Parathyroid adenoma (tissue), 2 donors: ENCODE measurements around the gene CCDC57.

Source experiments
- H2AFZ ChIP-seq: fragments of 300-600 bp; sonication (generic); one replicate; pipeline ENCODE4 v1.7.0; 2017; ENCODE audit warnings: antibody characterized with exemption, mild to moderate bottlenecking
- H3K27ac ChIP-seq: fragments of 300-600 bp; sonication (generic); one replicate; pipeline ENCODE4 v1.7.0; 2017
- H3K27me3 ChIP-seq: fragments of 300-600 bp; sonication (generic); one replicate; pipeline ENCODE4 v1.7.0; 2017; ENCODE audit warnings: low read length; ENCODE audit not compliant: control insufficient read depth, insufficient read depth
- H3K36me3 ChIP-seq: fragments of 300-600 bp; sonication (generic); one replicate; pipeline ENCODE4 v1.7.0; 2017; ENCODE audit warnings: low read length; ENCODE audit not compliant: control insufficient read depth, insufficient read depth
- H3K4me1 ChIP-seq: fragments of 300-600 bp; sonication (generic); one replicate; pipeline ENCODE4 v1.7.0; 2017; ENCODE audit warnings: control low read depth
- H3K4me2 ChIP-seq: fragments of 300-600 bp; sonication (generic); one replicate; pipeline ENCODE4 v1.7.0; 2017; ENCODE audit warnings: low read length
- H3K4me3 ChIP-seq: fragments of 300-600 bp; sonication (generic); one replicate; pipeline ENCODE4 v1.7.0; 2017; ENCODE audit warnings: low read depth, low read length
- H3K79me2 ChIP-seq: fragments of 300-600 bp; sonication (generic); one replicate; pipeline ENCODE4 v1.7.0; 2017; ENCODE audit warnings: control low read depth
- H3K9ac ChIP-seq: fragments of 300-600 bp; sonication (generic); one replicate; pipeline ENCODE4 v1.7.0; 2017; ENCODE audit warnings: mild to moderate bottlenecking
- H3K9me3 ChIP-seq: fragments of 300-600 bp; sonication (generic); one replicate; pipeline ENCODE4 v1.7.0; 2017; ENCODE audit warnings: low read length; ENCODE audit not compliant: control insufficient read depth
- TF ChIP-seq, protein P1 (sequence below): fragments of 300-600 bp; sonication (generic); IDR thresholded peaks from one replicate; pipeline ENCODE4 v1.7.0; 2017; ENCODE audit warnings: antibody characterized with exemption, mild to moderate bottlenecking
- donor health status: primary hyperparathyroidism.

Gene CCDC57

DNA sequence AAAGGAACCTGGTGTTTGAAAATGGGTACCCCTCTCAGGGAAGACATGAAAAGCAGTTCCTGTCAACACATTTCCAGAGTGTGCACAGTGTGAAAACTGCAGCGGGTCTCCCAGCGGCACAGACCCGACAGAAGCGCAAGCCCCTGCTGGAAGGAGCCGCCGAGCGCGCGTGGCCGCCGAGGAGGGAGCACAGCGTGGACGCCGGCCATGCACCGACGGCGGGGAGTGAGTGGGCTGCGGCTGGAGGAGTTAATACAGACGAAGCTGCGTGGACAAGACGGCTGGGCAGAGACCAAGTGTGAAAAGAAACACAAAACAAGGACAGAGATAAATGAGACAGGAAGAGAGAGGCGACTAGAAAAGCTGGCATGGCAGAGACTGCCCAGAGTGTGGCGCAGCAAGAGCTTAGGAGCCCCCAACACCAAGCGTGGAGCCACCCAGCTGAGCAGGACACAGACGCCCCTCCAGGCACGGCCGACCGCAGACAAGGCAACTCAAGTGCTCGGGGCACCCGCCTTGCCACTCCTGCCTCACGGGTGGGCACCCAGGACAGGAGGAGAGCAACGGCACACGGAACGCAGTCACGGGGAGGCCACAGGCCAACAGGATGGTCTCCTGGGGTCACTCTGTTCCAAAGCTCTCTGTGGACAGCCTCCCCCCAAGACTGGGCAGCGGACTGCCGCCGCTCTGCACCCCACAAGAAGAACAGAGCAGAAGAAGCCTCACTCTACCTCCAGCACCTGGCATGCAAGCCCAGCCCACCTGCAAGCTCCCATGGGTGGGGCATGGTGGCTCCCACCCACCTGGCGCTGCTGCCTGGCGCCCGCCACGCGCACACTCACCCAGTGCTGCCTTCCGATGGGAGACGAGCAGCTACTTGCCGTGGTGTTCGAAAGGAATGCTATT lies 32.7 kb upstream of the CCDC57 start:
- no peaks in the 10 kb centered on the region for H3K36me3 ChIP-seq
- no peak overlapping the region for H3K9ac ChIP-seq
- H3K79me2 ChIP-seq, result peaks cover 47% of the 10 kb centered on the region
- no peak overlapping the region for H3K4me2 ChIP-seq
- peaks cover 22% of the 10 kb centered on the region for H3K4me1 ChIP-seq
- TF ChIP-seq, protein P1, sequence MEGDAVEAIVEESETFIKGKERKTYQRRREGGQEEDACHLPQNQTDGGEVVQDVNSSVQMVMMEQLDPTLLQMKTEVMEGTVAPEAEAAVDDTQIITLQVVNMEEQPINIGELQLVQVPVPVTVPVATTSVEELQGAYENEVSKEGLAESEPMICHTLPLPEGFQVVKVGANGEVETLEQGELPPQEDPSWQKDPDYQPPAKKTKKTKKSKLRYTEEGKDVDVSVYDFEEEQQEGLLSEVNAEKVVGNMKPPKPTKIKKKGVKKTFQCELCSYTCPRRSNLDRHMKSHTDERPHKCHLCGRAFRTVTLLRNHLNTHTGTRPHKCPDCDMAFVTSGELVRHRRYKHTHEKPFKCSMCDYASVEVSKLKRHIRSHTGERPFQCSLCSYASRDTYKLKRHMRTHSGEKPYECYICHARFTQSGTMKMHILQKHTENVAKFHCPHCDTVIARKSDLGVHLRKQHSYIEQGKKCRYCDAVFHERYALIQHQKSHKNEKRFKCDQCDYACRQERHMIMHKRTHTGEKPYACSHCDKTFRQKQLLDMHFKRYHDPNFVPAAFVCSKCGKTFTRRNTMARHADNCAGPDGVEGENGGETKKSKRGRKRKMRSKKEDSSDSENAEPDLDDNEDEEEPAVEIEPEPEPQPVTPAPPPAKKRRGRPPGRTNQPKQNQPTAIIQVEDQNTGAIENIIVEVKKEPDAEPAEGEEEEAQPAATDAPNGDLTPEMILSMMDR, result no peak
- no peak overlapping the region for H3K4me3 ChIP-seq
- no peaks in the 10 kb centered on the region for H3K27me3 ChIP-seq
- no peak overlapping the region for H3K27ac ChIP-seq
- H3K9me3 ChIP-seq, result no peaks in the 10 kb centered on the region
- no peak overlapping the region for H2AFZ ChIP-seq

DNA sequence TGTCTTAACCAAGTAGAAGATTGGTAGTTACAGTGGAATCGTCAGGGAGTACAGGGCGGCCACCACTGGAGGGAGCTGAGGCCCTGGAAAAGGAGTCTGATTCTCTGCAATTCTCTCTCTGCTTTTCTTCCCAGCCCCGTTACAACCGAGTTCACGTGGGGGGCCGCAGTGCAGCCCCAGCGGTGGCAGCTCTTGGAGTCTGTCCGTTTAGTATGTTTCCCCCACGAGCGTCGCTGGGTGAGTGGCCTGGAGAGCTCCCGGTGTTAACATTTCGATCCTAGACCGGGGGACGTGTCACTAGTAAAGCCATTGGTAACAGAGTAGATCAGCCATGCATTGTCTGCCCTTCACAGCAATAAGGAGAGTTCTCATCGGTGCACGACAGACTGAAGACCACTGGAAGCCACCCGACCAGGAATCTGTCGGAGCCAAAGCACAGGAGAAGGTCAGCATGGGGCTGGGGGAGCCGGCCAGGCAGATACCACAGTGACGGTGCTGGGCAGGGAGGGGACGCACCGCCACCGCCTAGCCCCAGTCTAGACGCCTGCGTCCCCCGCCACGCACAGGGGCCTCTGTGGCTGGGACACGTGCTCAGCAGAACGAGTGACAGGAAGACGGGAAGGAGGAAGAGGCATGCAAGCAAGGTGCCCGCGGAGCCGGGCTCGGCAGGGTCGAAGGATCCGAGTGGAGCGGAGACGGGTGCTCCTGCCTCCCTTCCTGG lies 31.9 kb upstream of the CCDC57 start:
- no peak overlapping the region for H3K4me2 ChIP-seq
- no peak overlapping the region for H3K27ac ChIP-seq
- H3K79me2 ChIP-seq, result peaks cover 39% of the 10 kb centered on the region
- no peak overlapping the region for H2AFZ ChIP-seq
- no peak overlapping the region for H3K9ac ChIP-seq
- H3K36me3 ChIP-seq, result no peaks in the 10 kb centered on the region
- TF ChIP-seq, protein P1, result peak; percentile 39
- H3K9me3 ChIP-seq, result no peaks in the 10 kb centered on the region
- H3K4me1 ChIP-seq, result peaks cover 22% of the 10 kb centered on the region
- H3K4me3 ChIP-seq, result no peak overlapping the region
- no peaks in the 10 kb centered on the region for H3K27me3 ChIP-seq

DNA sequence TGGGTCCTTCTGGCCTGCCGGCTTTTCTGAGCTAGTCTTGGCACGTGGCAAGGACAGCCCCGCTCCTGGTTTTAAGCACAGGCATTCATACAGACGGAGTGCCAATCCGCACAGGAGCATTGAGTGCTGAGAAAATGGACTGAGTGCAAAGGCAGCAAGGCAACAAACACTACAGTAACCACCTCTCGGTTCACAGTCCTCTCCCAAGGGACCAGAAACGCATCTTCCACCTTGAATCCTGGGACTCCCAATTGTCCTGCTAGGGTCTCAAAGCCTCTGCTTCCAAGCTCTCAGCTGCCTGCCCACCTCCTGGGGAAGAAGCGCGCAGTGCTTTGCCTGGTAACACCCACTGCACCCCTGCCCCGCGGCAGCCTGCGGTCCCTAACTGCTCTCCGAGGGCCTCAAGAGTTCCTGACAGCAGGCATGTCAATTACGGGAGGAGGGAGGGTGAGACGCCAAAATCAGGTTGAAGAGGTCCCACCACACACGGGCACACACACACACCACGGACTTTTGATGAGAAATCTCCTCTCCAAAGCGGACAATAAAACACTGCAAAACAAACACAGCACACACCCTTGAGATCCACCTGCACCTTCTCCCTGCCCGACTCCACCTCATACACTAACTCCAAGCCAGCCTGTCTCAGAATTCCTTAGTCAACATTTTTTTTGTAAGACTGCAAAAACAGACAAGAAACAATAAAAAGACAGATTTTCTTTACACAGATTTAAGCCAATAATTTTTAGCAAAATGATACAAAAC lies 31.2 kb upstream of the CCDC57 start:
- Histone ChIP-seq H3K4me2 (no peak overlapping the region), H3K9me3 (no peaks in the 10 kb centered on the region), H3K27me3 (no peaks in the 10 kb centered on the region), H3K79me2 (peaks cover 31% of the 10 kb centered on the region), H3K4me3 (no peak overlapping the region), H2AFZ (no peak overlapping the region), H3K36me3 (no peaks in the 10 kb centered on the region), H3K4me1 (peaks cover 22% of the 10 kb centered on the region), H3K27ac (no peak overlapping the region), H3K9ac (no peak overlapping the region)
- TF ChIP-seq, protein P1, result no peak

DNA sequence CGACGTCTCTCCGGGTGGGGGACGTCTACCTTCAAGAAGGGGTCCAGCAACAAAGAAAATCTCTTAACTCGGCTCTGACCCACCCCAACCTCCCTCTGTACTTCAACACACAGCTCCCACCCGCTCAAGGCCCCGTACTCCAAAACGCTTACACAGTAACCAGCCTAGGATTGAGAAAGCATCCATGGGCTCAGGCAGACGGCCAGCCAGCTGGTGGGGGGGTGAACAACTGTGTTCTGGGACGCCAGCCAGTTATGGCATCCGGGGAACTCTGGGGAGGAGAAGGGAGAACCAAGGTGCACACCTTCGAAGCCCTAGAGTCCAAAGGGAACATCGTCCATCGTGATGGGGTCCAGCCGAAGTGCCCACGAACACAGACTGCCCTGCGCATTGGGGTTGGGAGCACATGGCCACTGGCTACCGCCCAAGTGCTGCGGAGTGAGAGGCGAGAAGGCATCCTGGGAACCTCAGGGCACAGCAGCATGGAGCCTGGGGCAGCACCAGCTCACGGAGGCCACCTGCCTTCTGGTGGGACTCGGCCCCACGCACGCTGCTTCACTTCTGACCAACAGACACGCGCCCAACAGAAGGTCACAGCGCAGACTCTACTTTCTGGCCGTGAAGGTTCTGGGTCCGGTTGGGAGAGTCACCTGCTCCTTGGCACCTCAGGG lies 30.5 kb upstream of the CCDC57 start:
- Histone ChIP-seq H3K4me3 (no peak overlapping the region), H3K9me3 (no peaks in the 10 kb centered on the region), H3K36me3 (no peaks in the 10 kb centered on the region), H3K79me2 (peaks cover 24% of the 10 kb centered on the region), H3K27me3 (no peaks in the 10 kb centered on the region), H3K4me2 (no peak overlapping the region), H3K4me1 (peaks cover 29% of the 10 kb centered on the region), H3K27ac (no peak overlapping the region), H2AFZ (no peak overlapping the region), H3K9ac (no peak overlapping the region)
- TF ChIP-seq, protein P1, result no peak
